ENCODE data around the gene IQCF6. TPM values are rescaled to one million over a fixed set of nuclear protein-coding genes. Genes with fewer than 3 reads are reported as not detected.
"Not testable (repeated sequence)": the region's sequence is repeated elsewhere in the genome, so short reads cannot be mapped to it uniquely, and the experiment has no call there.

The IQCF6 gene
- not detected for polyA plus RNA-seq (2012; ENCODE audit: insufficient read depth, insufficient read length)

DNA sequence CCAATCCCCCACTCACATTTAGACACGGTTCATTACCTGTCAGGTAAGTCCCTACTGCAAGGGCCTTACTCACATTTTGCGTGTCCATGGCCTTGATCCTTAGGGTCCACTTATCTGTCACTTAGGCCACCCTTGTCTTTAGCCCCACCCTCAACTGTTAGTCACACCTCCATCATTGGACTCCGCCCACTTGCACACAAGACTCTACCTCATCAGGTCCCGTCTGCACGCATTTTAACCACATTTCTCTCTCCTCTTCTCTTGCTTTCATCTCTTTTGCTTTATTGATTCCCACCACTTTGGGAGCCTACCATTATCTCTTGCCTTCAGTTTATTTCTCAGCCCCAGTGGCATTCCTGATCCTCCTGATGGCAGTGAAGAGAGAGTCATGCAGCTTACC lies at the start of gene IQCF6:
Gene IQCF6 (minus strand): TSS at position 101 of the 400 bp plus-strand sequence. CDS start 13 bp downstream, at position 88.
- DNase-seq (ENCODE audit: low read depth, low spot score) = no peak
- no peak within 1 kb of the TSS for H3K4me3 ChIP-seq (ENCODE audit: low read length)

DNA sequence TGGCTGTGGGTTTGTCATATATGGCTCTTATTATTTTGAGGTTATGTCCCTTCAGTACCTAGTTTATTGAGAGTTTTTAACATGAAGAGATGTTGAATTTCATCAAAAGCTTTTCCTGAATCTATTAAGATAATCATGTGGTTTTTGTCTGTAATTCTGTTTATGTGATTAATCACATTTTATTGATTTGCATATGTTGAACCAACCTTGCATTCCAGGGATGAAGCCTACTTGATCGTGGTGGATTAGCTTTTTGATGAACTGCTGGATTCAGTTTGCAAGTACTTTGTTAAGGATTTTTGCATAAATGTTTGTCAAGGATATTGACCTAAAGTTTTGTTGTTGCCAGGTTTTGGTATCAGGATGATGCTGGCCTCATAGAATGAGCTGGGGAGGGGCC lies 49.3 kb upstream of the IQCF6 start:
- no peak for DNase-seq (ENCODE audit: low read depth, low spot score)
- H3K4me3 ChIP-seq (ENCODE audit: low read length) = no peak overlapping the region

DNA sequence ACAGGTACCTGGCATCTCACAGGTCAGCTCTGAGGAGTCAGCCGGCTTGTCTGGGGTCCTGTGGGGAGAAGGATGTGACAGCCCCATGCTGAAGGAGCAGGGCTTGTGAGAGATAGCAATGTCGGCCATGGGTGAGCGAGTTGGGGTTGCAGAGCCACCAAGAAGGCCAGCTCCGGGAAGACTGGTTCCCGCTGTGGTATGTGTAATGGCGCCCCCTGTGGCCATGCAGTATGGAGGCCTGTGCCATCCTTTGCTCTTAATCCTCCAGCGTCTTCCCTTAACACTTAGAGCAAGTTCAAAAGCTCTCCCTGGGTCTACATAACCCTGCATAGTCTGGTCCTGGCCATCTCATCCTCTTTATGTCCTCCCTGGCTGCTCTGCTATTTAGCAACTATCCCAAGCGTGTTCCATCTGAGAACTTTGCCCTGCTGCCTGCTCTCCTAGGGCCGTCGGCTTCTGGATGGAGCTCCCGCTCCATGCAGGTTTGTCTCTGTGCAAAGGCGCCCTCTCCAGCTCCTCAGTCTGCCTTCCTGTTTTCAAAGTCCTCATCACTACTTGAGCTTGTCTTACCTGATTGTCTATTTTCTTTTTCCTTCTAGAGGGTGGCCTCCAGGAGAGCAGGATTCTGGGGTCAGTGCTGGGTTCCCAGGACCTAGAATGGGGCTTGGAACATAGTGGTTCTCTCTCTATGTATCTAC lies 40.8 kb upstream of the IQCF6 start:
- H3K4me3 ChIP-seq (ENCODE audit: low read length) = no peak overlapping the region
- no peak for DNase-seq (ENCODE audit: low read depth, low spot score)

DNA sequence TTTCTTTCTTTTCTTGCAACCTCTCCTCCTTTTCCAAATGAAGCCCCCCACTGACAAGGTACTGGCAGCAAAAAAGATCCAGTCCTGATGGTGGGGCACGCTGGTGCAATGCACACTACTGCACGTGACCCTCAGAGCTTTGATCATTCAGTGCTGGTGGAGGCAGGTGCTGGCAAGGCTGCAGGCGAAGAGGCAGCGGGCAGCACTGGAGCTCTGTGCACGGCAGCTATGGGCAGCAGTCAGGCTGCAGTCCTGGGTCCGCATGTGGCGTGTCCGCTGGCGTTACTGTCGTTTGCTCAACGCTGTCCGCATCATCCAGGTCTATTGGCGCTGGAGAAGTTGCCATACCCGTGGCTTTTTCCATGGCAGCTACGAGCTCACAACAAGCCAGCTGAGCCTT lies 40.1 kb upstream of the IQCF6 start:
- DNase-seq (ENCODE audit: low read depth, low spot score) = no peak
- H3K4me3 ChIP-seq (ENCODE audit: low read length) = no peak overlapping the region

DNA sequence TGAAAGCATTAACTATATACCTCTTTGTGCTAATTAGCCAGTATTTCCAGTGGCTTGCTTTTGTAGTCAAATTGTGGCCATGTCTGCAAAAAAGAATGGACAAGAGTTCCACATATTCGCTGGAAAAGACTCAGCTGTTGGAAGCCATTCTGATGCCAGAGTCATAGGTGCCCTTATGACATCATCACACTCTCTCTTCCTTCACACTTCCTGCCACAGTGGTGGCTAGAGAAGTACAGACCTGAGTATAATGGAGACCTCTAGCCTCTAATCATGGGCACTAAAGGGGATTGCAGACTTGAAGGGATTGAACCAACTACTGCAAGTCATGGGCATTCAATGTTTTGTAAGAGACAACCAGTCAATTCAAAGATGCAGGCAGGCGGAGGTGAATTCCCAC lies 38.3 kb upstream of the IQCF6 start:
- no peak overlapping the region for H3K4me3 ChIP-seq (ENCODE audit: low read length)
- no peak for DNase-seq (ENCODE audit: low read depth, low spot score)

DNA sequence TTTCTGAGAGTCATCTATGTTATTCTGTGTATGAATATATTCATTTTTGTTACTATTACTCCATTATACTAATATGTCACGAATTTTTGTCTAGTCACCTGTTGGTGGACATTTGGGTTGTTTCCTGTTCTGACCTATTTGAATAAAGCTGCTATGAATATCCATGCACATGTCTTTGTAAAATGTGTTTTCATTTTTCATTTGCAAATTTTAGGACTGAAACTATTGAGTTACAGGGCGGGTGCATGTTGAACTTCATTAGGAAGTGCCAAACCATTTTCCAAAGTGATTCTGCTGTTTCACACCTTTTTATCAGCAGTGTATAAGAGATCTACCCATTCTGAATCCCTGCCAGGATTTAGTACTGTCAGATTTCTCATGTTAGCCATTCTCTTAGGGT lies 37.7 kb upstream of the IQCF6 start:
- no peak overlapping the region for H3K4me3 ChIP-seq (ENCODE audit: low read length)
- no peak for DNase-seq (ENCODE audit: low read depth, low spot score)

DNA sequence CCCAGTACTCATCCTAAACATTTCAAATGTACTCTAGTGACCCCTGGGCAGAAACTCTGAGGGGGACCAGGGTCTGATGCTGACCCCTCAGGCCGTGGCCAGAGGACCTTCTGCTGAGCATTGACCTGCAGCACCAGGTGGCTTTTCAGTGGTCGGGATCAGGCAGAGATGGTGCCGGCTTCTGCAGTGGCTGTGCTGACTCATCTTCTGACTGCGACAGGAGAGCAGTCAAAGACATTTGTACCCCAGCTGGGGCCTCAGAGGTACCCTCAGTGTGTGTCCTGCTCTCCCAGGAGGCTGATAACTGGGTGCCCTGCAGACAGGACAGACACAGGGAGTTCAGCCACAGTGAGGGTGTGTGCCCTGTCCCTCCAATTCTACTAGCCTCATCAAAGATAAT lies 36.6 kb upstream of the IQCF6 start:
- DNase-seq (ENCODE audit: low read depth, low spot score) = no peak
- H3K4me3 ChIP-seq (ENCODE audit: low read length) = no peak overlapping the region

DNA sequence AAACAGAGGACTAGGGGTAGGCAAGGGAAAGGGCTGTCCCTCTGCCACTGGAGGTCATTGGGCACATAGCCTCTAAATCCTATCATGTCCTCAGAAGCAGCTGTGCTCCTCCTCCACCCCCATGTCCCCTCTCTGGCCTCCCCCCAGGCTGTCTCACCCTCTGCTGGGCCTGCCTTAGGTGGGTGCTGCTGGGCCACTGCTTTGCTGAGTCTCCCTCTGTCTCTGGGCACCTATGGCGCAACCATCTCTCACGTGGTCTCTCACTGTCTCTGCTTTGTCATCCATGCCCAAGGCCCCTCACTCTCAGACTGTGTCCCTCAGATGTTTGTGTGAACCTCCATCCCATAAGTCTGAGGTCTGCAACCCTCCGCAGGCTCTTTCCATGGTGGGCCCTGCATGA lies 35.0 kb upstream of the IQCF6 start:
- no peak for DNase-seq (ENCODE audit: low read depth, low spot score)
- H3K4me3 ChIP-seq (ENCODE audit: low read length) = no peak overlapping the region

DNA sequence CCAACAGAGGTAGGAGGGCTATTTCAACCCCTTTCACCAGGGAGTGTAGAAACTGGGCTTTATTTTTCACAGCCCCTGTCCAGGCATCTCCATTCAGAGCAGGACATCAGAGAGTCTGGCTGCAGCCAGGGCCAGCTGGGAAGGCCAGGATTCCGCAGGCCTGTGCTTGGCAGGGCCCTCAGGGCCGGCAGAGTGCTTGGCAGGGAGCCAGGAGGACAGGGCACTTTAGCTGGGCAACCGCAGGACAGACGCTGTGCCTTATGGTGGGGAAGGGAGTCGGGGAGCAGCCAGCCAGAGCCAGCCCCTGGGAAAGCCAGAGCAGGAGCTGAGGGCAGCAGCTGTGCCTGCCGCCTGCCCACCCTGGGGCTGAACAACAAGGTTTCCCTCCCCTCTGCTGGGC lies 34.5 kb upstream of the IQCF6 start:
- DNase-seq (ENCODE audit: low read depth, low spot score) = no peak
- H3K4me3 ChIP-seq (ENCODE audit: low read length) = no peak overlapping the region

DNA sequence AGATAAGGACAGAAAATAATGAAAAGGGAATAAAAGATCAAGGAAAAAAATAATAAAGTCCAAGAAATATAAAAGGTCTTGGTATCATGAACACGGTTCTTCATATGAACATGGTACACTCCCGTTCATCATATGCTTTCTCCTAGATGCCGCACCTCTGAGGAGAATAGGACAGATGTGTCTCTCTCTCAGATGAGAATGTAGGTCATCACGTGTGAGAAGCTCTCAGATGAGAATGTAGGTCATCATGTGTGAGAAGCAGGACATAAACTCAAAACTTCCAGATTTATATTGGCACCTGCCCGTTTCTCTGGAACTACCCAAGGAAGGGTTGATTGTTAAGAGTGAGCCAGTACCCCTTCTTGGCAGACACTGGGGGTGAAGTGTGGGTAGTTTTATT lies 29.9 kb upstream of the IQCF6 start:
- no peak for DNase-seq (ENCODE audit: low read depth, low spot score)
- no peak overlapping the region for H3K4me3 ChIP-seq (ENCODE audit: low read length)

DNA sequence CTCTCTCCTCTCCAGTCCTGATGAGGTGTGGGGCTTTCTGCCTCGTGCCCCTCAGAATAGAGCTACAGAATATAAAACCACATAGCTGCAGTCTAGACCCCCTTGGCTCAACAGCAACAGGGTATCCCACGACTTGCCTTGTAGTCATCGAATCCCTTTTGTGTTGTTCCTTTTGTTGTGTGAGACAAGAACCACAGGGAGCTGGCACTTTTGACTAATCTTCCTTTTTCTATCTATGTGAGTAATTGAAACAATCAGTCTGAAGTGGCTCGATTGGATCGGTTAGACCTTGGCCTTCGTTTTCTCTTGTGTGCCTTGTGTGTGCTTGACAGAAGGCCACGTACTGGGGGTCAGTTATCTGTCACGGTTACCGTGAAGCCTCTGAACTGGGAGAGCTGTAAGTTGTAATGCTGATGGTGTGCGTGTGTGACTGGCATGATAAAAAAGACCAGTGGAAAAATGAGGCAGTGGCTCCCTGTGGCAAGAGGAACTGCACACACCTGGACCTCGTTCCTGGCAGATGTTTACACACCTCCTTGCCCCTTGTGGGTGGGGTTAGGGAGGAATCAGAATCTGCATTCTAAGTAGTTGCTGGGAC lies 23.2 kb upstream of the IQCF6 start:
- no peak for DNase-seq (ENCODE audit: low read depth, low spot score)
- H3K4me3 ChIP-seq (ENCODE audit: low read length) = no peak overlapping the region

DNA sequence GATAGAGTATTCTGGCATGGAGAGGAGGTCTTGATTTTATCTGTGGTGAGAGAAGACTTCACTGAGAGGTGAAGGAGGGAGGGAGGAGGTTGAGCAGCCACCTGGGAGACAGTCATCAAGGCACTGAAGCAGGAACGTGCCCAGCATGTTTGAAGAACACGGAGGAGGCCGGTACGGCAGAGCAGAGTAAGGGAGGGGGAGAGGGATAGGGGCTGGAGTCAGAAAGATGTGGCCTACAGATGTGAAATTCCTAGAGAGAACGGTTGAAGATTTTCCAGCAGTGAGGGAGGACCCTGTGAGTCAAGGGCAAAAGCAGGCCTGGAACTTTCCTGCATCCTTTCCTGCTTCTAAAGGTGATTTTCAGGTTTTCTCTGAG lies 21.7 kb upstream of the IQCF6 start:
- no peak for DNase-seq (ENCODE audit: low read depth, low spot score)

DNA sequence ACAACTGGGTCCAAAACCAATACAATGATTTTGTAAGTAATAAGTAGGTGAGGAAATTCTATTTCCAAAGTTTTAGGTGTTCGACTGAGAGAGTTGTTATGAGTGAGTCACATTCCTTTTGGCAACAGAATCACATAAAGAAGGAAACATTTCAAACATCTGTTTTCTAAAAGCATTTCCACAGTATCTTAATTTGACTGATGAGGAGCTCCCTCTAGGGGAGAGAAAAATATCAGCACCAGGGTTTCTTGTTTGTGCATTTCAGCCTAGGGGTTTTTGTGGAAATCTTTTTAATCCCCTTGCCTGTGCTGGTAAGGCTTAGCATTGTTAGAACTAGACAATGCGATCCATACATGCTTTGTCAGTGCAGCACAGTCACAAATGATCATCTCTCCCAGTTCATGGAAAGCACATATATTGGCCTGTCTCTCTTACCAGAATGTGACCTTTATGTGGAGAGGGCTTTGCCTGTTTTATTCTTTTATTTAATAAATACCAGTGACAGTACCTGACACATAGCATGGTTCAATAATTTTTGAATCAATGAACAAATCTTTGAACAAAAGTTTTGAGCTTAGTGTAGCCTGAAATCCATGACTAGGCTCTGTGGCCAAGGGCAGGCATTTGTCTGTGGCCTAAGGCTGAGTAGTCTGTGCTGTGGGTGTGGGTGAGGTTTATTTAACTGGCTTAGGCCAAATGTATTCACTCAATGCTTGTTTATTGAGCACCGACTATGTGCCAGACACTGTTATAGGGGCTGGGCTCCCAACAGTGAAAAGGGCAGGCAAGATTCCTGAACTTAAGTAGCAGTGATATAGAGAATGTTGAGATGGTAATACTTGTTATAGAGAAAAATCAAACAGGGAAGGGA lies 21.1 kb upstream of the IQCF6 start:
- peak; percentile 71 for DNase-seq (ENCODE audit: low read depth, low spot score)
- no peak overlapping the region for H3K4me3 ChIP-seq (ENCODE audit: low read length)

More for the DNA sequence above, 21.7 kb upstream of the IQCF6 start:
- H3K4me3 ChIP-seq (ENCODE audit: low read length) = no peak overlapping the region

DNA sequence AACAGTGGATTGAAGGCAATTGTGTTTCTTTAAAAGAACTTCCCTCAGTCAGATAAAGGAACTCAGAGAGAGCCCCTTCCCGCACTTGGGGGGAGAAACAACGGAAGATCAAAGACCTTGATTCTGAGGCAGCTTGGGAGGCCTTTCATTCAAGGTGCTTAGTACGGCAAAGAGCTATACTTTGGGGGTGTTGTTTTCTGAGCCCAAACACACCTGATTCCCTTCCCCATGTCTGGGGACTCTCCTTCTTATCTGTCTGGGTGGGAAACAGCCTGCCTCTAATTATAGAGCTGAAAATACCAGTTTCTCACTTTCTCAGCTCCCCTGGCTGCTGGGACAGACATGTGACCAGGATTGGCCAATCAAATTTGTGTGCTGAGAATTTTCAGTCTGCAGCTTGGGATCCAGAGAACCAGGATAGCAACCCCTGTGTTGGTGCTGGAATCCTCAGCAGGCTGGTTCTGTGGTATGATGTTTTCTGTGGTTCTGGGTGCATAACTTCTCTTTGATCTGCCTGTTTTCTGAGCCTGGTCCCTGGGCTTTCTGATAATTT lies 19.4 kb upstream of the IQCF6 start:
- DNase-seq (ENCODE audit: low read depth, low spot score) = peak; percentile 23
- H3K4me3 ChIP-seq (ENCODE audit: low read length) = peak overlapping the region; percentile 28

DNA sequence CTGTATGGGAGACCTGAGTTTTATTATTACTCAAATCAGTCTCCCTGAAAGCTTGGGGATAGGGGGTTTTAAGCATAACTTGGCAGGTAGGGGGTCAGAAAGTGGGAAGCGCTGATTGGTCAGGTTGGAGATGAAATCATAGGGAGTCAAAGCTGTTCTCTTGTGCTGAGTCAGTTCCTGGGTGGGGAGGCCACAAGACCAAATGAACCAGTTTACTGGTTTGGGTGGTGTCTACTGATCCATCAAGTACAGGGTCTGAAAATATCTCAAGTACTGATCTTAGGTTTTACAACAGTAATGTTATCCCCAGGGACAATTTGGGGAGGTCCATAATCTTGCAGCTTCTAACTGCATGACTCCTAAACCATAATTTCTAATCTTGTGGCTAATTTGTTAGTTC lies 17.8 kb upstream of the IQCF6 start:
- no peak for DNase-seq (ENCODE audit: low read depth, low spot score)
- H3K4me3 ChIP-seq (ENCODE audit: low read length) = no peak overlapping the region

DNA sequence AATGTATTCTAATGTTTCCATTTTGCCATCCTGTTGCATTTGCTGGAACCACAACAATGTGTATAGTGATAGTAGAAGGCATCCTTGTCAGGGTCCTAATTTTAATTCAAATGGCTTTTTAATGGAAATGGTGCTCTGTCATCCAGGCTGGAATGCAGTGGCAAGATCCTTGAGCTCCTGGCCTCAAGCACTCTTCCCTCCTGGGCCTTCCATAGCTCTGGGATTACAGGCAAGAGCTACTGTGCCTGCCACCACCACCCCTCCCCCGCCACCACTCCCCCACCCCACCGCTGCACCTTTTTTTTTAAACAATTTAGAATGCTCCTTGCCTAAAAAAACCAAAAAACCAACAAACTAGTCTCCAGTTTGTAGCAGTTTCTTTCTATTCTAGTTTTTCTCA lies 15.2 kb upstream of the IQCF6 start:
- DNase-seq (ENCODE audit: low read depth, low spot score) = no peak
- no peak overlapping the region for H3K4me3 ChIP-seq (ENCODE audit: low read length)

DNA sequence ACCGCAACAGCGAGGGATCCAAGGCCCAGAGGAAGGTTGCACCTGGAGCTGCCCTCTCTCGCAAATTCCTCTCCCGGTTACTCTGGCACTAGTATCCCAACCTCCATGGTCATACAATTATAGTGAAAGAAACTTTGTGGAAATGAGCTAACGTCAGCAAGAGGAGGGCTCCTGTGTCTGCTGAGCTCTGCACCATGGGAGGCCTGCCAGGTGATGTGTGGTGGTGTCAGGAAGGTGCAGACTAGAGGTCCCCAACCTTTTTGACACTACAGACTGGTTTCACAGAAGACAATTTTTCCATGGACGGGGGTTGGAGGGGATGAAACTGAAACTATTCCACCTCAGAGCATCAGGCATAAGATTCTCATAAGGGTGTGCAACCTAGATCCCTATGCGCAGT lies 13.2 kb upstream of the IQCF6 start:
- no peak overlapping the region for H3K4me3 ChIP-seq (ENCODE audit: low read length)
- no peak for DNase-seq (ENCODE audit: low read depth, low spot score)

DNA sequence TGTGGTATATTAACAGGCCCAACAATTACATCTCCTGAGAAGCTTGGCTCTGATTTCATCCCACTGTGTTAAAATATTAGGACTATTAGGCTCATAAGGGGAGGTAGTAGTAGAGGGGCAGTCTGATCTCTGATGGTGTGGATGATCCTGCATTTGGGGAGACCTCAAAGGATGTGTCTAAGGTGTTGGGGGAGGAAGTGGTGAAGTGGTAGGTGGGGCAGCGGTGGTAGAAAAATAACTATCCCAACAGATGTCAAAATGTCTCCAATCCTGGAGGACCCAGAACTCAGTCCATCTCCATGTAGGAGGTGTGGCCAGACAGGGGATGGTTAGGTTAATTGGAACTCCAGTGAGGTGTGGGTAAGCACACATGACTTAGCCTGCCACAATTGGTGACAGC lies 10.4 kb upstream of the IQCF6 start:
- DNase-seq (ENCODE audit: low read depth, low spot score) = no peak
- H3K4me3 ChIP-seq (ENCODE audit: low read length) = no peak overlapping the region

DNA sequence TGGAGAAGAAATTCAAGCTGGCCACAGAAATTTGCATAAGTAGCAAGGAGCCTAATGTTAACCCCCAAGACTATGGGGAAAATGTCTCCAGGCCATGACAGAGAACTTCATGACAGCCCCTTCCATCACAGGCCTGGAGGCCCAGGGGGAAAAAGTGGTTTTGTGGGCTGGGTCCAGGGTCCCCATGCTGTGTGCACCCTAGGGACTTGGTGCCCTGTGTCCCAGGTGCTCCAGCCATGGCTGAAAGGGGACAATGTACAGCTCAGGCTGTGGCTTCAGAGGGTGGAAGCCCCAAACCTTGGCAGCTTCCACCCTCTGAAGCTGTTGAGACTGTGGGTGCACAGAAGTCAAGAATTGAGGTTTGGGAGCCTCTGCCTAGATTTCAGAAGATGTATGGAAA lies 8.5 kb upstream of the IQCF6 start:
- DNase-seq (ENCODE audit: low read depth, low spot score); H3K4me3 ChIP-seq (ENCODE audit: low read length): not testable (repeated sequence)

DNA sequence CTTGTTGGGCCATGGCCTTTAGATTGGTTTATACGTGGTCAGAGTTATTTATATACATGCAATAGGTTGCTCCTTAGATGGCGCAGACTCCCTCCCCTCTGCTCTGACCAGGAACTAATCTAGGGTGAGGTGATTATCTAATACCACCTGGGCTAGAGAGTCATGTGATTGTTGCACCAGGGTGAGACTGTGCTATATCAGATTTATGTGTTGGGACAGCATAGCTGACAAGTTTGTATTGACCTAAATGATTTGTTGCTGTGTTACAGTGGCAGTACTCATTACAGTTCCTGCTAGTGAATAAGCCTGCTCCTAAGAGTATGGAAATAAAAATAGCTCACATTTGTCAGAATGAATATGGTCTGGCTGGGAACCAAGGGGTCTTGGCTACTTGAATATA lies 7.2 kb upstream of the IQCF6 start:
- H3K4me3 ChIP-seq (ENCODE audit: low read length) = no peak overlapping the region
- DNase-seq (ENCODE audit: low read depth, low spot score) = no peak
